HCT116 (cell line): ENCODE results near the gene OR52B6. TPM values are rescaled to one million over a fixed set of nuclear protein-coding genes. Genes with fewer than 3 reads are reported as not detected.

Source experiments
- ATAC-seq: fragments of 200-7000 bp; cut with Tn5 transposase; 2 replicates; pipeline ENCODE4 v1.9.1; 2020; ENCODE audit warnings: mild to moderate bottlenecking, moderate library complexity
- BruUV-seq: library from RNA; stranded (reverse); fragments of 400-500 nt; replicated peaks from 2 replicates; lab custom pipeline; 2021; lab: Mats Ljungman, UMichigan
- CTCF ChIA-PET: fragments of 300-600 bp; sonication (Branson Sonifier 250); formaldehyde crosslinking; loops from one replicate; lab custom pipeline; 2021; ENCODE audit warnings: antibody characterized with exemption; lab: Charles Lee
- POLR2A ChIA-PET: fragments of 300-600, 350-600 bp; sonication (Branson Sonifier 250); formaldehyde crosslinking; loops from one replicate; lab custom pipeline; 2021; ENCODE audit warnings: antibody characterized with exemption; lab: Charles Lee
- RAD21 ChIA-PET, 2 experiments: fragments of 300-600 bp; sonication (Branson Sonifier 250); formaldehyde crosslinking; loops; one replicate each; lab custom pipeline; 2023; ENCODE audit warnings: low total read pairs in 2 of 2; ENCODE audit not compliant: uncharacterized antibody in 2 of 2, unreplicated experiment in 2 of 2, low non-redundant PET in 1 of 2; lab: Charles Lee
- DNase-seq: peaks from one replicate; pipeline ENCODE4 v3.0.0-alpha.2; 2010; ENCODE audit warnings: low read depth, low spot score
- H2AFZ ChIP-seq: fragments of 200-600 bp; shearing (Covaris generic), sonication (generic); 2 replicates; pipeline ENCODE4 v1.6.1; 2017; ENCODE audit warnings: low read depth, mixed run types, mixed read lengths, antibody characterized with exemption, low read length; ENCODE audit not compliant: poor library complexity, severe bottlenecking
- H3K27ac ChIP-seq: 2 replicates; pipeline ENCODE4 v1.5.1; 2012; ENCODE audit warnings: low read depth, low read length
- H3K27me3 ChIP-seq: fragments of 200-600 bp; sonication (generic); 2 replicates; pipeline ENCODE4 v1.6.1; 2016; ENCODE audit warnings: mixed run types, low read length, mixed read lengths; ENCODE audit not compliant: insufficient read depth
- H3K36me3 ChIP-seq, 2 experiments: fragments of 200-500 bp in 1 of 2; fragments of 200-600 bp in 1 of 2; sonication (Bioruptor generic) in 1 of 2; sonication (generic) in 1 of 2; 2 replicates each; pipeline versions ENCODE4 v1.5.1 to v1.6.1; 2014 to 2016; ENCODE audit warnings: low read length in 2 of 2, inconsistent platforms in 1 of 2, mixed read lengths in 1 of 2, mixed run types in 1 of 2; ENCODE audit not compliant: insufficient read depth in 2 of 2, control insufficient read depth in 1 of 2
- H3K4me1 ChIP-seq, 2 experiments: fragments of 200-600 bp in 1 of 2; sonication (generic) in 1 of 2; 2 replicates each; pipeline versions ENCODE4 v1.5.1 to v1.6.1; 2012 to 2017; ENCODE audit warnings: low read length in 2 of 2, inconsistent platforms in 1 of 2, mild to moderate bottlenecking in 1 of 2, mixed read lengths in 1 of 2, mixed run types in 1 of 2, moderate library complexity in 1 of 2; ENCODE audit not compliant: insufficient read depth in 2 of 2, control insufficient read depth in 1 of 2
- H3K4me2 ChIP-seq: fragments of 200-600 bp; sonication (generic); 2 replicates; pipeline ENCODE4 v1.6.1; 2017; ENCODE audit warnings: mixed run types, low read length, mixed read lengths
- H3K4me3 ChIP-seq, 2 experiments: fragments of 200-600 bp in 1 of 2; sonication (generic) in 1 of 2; replicated peaks in 1 of 2; 2 replicates each; pipeline ENCODE4 v1.5.1; 2011 to 2016; ENCODE audit warnings: low read length in 2 of 2, control low read depth in 1 of 2, low read depth in 1 of 2, mild to moderate bottlenecking in 1 of 2, mixed read lengths in 1 of 2, mixed run types in 1 of 2
- H3K79me2 ChIP-seq: fragments of 200-600 bp; sonication (generic); 2 replicates; pipeline ENCODE4 v1.6.1; 2017; ENCODE audit warnings: mild to moderate bottlenecking, mixed run types, low read length, moderate library complexity, mixed read lengths; ENCODE audit not compliant: insufficient read depth
- H3K9ac ChIP-seq: fragments of 200-600 bp; sonication (generic); 2 replicates; pipeline ENCODE4 v1.6.1; 2016; ENCODE audit warnings: low read length, mixed read lengths
- H3K9me2 ChIP-seq: fragments of 200-600 bp; sonication (generic), shearing (Covaris generic); 2 replicates; pipeline ENCODE4 v1.6.1; 2017; ENCODE audit warnings: mixed run types, mild to moderate bottlenecking, moderate library complexity; ENCODE audit not compliant: insufficient read depth
- H3K9me3 ChIP-seq, 2 experiments: fragments of 200-500 bp in 1 of 2; fragments of 200-600 bp in 1 of 2; sonication (Bioruptor generic) in 1 of 2; sonication (generic) in 1 of 2; 2 replicates each; pipeline ENCODE4 v1.6.1; 2014 to 2017; ENCODE audit warnings: low read length in 2 of 2, mixed read lengths in 2 of 2, inconsistent platforms in 1 of 2, low read depth in 1 of 2, mild to moderate bottlenecking in 1 of 2, mixed run types in 1 of 2, moderate library complexity in 1 of 2; ENCODE audit not compliant: control insufficient read depth in 1 of 2, insufficient read depth in 1 of 2
- H4K20me1 ChIP-seq: fragments of 200-600 bp; sonication (generic), shearing (Covaris generic); 2 replicates; pipeline ENCODE4 v1.6.1; 2017; ENCODE audit warnings: mixed run types, mild to moderate bottlenecking, moderate library complexity; ENCODE audit not compliant: insufficient read depth
- CBX3 ChIP-seq: IDR thresholded peaks from 2 replicates; pipeline ENCODE4 v1.6.1; 2012; ENCODE audit warnings: low read depth
- JUND ChIP-seq: IDR thresholded peaks from 2 replicates; pipeline ENCODE4 v1.6.1; 2012
- MAX ChIP-seq: IDR thresholded peaks from 2 replicates; pipeline ENCODE4 v1.6.1; 2012
- ZFX ChIP-seq: fragments of 450-650 bp; IDR thresholded peaks from 2 replicates; pipeline ENCODE4 v1.6.1; 2017
- intact Hi-C: fragments of 100-400 bp; cut with micrococcal nuclease; formaldehyde crosslinking; loops from 2 replicates; pipeline ENCODE4 v1.10.0; 2022
- total RNA-seq: library from RNA; stranded (reverse); gene quantifications from one replicate; pipeline ENCODE4 v1.2.1, GENCODE V29; 2021; ENCODE audit not compliant: unreplicated experiment
- TF ChIP-seq, protein P1 (sequence below): IDR thresholded peaks from 2 replicates; pipeline ENCODE4 v1.6.1; 2012; ENCODE audit warnings: low read depth

OR52B6 gene
- total RNA-seq, 1 experiment from 2014 or later = not detected

DNA sequence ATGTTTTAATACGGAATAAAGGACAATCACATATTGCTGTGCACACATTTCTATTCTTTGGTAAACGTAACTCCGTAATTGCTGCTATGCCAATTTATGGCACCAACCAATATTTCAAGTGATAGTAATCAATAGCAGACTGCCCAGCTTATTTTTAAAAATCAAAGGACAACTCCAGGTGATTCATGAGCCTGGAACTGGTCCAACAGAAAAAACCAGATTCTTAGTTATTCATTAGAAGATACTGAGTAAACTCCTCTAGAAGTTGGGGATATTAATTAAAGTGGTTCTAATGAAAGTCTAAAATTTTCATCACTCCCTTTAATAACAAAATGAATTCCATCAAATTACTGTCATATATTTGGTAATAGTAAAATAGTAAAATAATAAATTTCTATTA, 22.9 kb upstream of the OR52B6 start:
- RAD21 ChIA-PET = no interaction called here
- no peak for ATAC-seq
- Histone ChIP-seq H2AFZ (no peak overlapping the region), H3K4me3 (no peak overlapping the region), H3K27ac (no peak overlapping the region), H3K79me2 (no peaks in the 10 kb centered on the region), H3K9me3 (no peaks in the 10 kb centered on the region), H3K27me3 (peaks cover 40% of the 10 kb centered on the region), H3K4me1 (no peaks in the 10 kb centered on the region), H4K20me1 (no peaks in the 10 kb centered on the region), H3K9ac (no peak overlapping the region), H3K36me3 (no peaks in the 10 kb centered on the region), H3K4me2 (no peak overlapping the region), H3K9me2 (no peaks in the 10 kb centered on the region)
- POLR2A ChIA-PET = interaction anchor here (1.0 kb wide), 1 partner anchor 52 kb away, joined by 3 read pairs; no protein-coding TSS in a partner anchor
- intact Hi-C loops = loop anchor here (10.0 kb wide), 1 partner anchor 353 kb away; the partner anchor contains the start of gene OR51V1
- BruUV-seq = no TSS peak
- CTCF ChIA-PET = interaction anchor here (1.2 kb wide), 1 partner anchor 333 kb away, joined by 3 read pairs; no protein-coding TSS in a partner anchor
- TF ChIP-seq JUND = no peak
- TF ChIP-seq, protein P1, sequence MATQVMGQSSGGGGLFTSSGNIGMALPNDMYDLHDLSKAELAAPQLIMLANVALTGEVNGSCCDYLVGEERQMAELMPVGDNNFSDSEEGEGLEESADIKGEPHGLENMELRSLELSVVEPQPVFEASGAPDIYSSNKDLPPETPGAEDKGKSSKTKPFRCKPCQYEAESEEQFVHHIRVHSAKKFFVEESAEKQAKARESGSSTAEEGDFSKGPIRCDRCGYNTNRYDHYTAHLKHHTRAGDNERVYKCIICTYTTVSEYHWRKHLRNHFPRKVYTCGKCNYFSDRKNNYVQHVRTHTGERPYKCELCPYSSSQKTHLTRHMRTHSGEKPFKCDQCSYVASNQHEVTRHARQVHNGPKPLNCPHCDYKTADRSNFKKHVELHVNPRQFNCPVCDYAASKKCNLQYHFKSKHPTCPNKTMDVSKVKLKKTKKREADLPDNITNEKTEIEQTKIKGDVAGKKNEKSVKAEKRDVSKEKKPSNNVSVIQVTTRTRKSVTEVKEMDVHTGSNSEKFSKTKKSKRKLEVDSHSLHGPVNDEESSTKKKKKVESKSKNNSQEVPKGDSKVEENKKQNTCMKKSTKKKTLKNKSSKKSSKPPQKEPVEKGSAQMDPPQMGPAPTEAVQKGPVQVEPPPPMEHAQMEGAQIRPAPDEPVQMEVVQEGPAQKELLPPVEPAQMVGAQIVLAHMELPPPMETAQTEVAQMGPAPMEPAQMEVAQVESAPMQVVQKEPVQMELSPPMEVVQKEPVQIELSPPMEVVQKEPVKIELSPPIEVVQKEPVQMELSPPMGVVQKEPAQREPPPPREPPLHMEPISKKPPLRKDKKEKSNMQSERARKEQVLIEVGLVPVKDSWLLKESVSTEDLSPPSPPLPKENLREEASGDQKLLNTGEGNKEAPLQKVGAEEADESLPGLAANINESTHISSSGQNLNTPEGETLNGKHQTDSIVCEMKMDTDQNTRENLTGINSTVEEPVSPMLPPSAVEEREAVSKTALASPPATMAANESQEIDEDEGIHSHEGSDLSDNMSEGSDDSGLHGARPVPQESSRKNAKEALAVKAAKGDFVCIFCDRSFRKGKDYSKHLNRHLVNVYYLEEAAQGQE = no peak
- TF ChIP-seq ZFX = no peak
- TF ChIP-seq MAX = no peak
- TF ChIP-seq CBX3 = no peak
- no peak for DNase-seq
